KOPT-K1 (cell line): ENCODE measurements around the gene MAPK8.

Experiments used
- H3K27ac ChIP-seq: fragments of 200-600 bp; sonication (generic); 2 replicates; pipeline ENCODE4 v1.5.1; 2016; ENCODE audit warnings: antibody characterized with exemption, mild to moderate bottlenecking, low read depth, low read length; ENCODE audit not compliant: poor library complexity, severe bottlenecking
- H3K36me3 ChIP-seq: fragments of 200-600 bp; sonication (generic); 2 replicates; pipeline ENCODE4 v1.5.1; 2017; ENCODE audit warnings: antibody characterized with exemption, mild to moderate bottlenecking, low read length, moderate library complexity; ENCODE audit not compliant: insufficient read depth
- H3K9me3 ChIP-seq: fragments of 200-600 bp; sonication (generic); 2 replicates; pipeline ENCODE4 v1.5.1; 2017; ENCODE audit warnings: antibody characterized with exemption, low read length, mild to moderate bottlenecking; ENCODE audit not compliant: insufficient read depth, poor library complexity, severe bottlenecking

MAPK8 gene

GRCh38 chr10:48423884-48424283, 117.4 kb downstream of the MAPK8 start:
- no peaks in the 10 kb centered on the region for H3K9me3 ChIP-seq
- H3K27ac ChIP-seq: no peak overlapping the region
- peaks cover 47% of the 10 kb centered on the region for H3K36me3 ChIP-seq

GRCh38 chr10:48428896-48429295, 122.4 kb downstream of the MAPK8 start:
- Histone ChIP-seq H3K27ac (no peak overlapping the region), H3K36me3 (peaks cover 79% of the 10 kb centered on the region), H3K9me3 (no peaks in the 10 kb centered on the region)

- H3K9me3 ChIP-seq: no peaks in the 10 kb centered on the region
- H3K27ac ChIP-seq: no peak overlapping the region
- H3K36me3 ChIP-seq: peaks cover 83% of the 10 kb centered on the region
Measured at GRCh38 chr10:48429309-48429708, 122.8 kb downstream of the MAPK8 start.

- peaks cover 91% of the 10 kb centered on the region for H3K36me3 ChIP-seq
- no peak overlapping the region for H3K27ac ChIP-seq
- no peaks in the 10 kb centered on the region for H3K9me3 ChIP-seq
Measured at GRCh38 chr10:48430402-48430993, 124.0 kb downstream of the MAPK8 start.

- Histone ChIP-seq H3K27ac (no peak overlapping the region), H3K36me3 (peaks cover 93% of the 10 kb centered on the region), H3K9me3 (no peaks in the 10 kb centered on the region)
Measured at GRCh38 chr10:48431871-48432270, 125.4 kb downstream of the MAPK8 start.

GRCh38 chr10:48437546-48437945, 131.1 kb downstream of the MAPK8 start:
- no peaks in the 10 kb centered on the region for H3K9me3 ChIP-seq
- H3K36me3 ChIP-seq: peaks cover 59% of the 10 kb centered on the region
- H3K27ac ChIP-seq: no peak overlapping the region

- H3K9me3 ChIP-seq: no peaks in the 10 kb centered on the region
- H3K27ac ChIP-seq: no peak overlapping the region
- peaks cover 45% of the 10 kb centered on the region for H3K36me3 ChIP-seq
Measured at GRCh38 chr10:48439031-48439430, 132.6 kb downstream of the MAPK8 start.

GRCh38 chr10:48439581-48440041, 133.1 kb downstream of the MAPK8 start:
- H3K9me3 ChIP-seq: no peaks in the 10 kb centered on the region
- H3K36me3 ChIP-seq: peaks cover 39% of the 10 kb centered on the region
- no peak overlapping the region for H3K27ac ChIP-seq

- peaks cover 32% of the 10 kb centered on the region for H3K36me3 ChIP-seq
- H3K27ac ChIP-seq: no peak overlapping the region
- no peaks in the 10 kb centered on the region for H3K9me3 ChIP-seq
Measured at GRCh38 chr10:48440771-48441170, 134.3 kb downstream of the MAPK8 start.

- no peak overlapping the region for H3K27ac ChIP-seq
- peaks cover 18% of the 10 kb centered on the region; the same call in 1 of the 2 replicates for H3K36me3 ChIP-seq
- no peaks in the 10 kb centered on the region for H3K9me3 ChIP-seq
Measured at GRCh38 chr10:48442090-48442808, 135.8 kb downstream of the MAPK8 start.

- H3K9me3 ChIP-seq: no peaks in the 10 kb centered on the region
- no peak overlapping the region for H3K27ac ChIP-seq
- H3K36me3 ChIP-seq: peaks cover 13% of the 10 kb centered on the region; the same call in 1 of the 2 replicates
Measured at GRCh38 chr10:48442809-48443177, 136.3 kb downstream of the MAPK8 start.

- Histone ChIP-seq H3K9me3 (no peaks in the 10 kb centered on the region), H3K36me3 (no peaks in the 10 kb centered on the region), H3K27ac (no peak overlapping the region)
Measured at GRCh38 chr10:48444266-48444665, 137.8 kb downstream of the MAPK8 start.

GRCh38 chr10:48444861-48445841, 138.7 kb downstream of the MAPK8 start:
- Histone ChIP-seq H3K36me3 (no peaks in the 10 kb centered on the region), H3K9me3 (no peaks in the 10 kb centered on the region), H3K27ac (no peak overlapping the region)

- Histone ChIP-seq H3K27ac (no peak overlapping the region), H3K36me3 (no peaks in the 10 kb centered on the region), H3K9me3 (no peaks in the 10 kb centered on the region)
Measured at GRCh38 chr10:48445932-48446331, 139.5 kb downstream of the MAPK8 start.

GRCh38 chr10:48446785-48447184, 140.3 kb downstream of the MAPK8 start:
- no peak overlapping the region for H3K27ac ChIP-seq
- H3K36me3 ChIP-seq: no peaks in the 10 kb centered on the region
- H3K9me3 ChIP-seq: no peaks in the 10 kb centered on the region
